ENCODE measurements around the gene BICD1.
"Not testable (repeated sequence)": the region's sequence is repeated elsewhere in the genome, so short reads cannot be mapped to it uniquely, and the experiment has no call there.

BICD1 gene

DNA sequence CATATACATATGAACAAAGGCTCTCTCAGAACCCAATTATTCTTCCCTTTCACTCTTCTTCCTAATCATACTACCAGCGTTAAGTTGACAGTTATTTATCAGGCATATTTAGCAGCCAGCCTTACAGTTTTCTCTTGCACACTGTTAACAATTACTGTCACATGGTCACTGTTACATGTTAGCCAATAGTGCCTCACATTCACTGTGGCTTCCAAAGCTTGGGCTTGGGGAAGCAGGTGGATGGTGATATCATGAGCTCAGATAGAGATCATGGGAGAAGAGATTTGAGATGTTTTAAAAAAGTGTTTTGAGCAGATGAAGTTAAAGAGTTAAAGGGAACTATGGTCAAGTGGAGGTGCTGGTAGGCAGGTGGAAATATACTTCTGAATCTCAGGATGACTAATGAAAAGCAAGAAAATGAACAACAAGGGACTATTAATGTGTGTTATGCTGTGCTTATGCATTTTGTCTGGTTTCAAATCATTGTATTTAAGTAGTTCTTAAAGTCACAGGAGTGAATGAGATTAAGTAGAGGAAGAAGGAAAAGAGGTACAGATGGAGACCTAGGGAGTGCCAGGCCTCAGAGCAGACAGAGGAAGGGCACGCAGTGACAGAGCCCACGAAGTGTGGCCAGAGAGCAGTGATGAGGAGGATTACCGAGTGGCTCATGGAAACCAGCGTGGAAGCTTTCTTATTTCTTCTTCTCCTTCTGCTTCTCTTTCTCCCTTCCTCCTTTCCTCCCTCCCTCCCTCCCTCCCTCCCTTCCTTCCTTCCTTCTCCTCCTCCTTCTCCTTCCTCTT lies 39.6 kb downstream of the BICD1 start:
- DNase-seq (ENCODE audit: low read depth): no peak

DNA sequence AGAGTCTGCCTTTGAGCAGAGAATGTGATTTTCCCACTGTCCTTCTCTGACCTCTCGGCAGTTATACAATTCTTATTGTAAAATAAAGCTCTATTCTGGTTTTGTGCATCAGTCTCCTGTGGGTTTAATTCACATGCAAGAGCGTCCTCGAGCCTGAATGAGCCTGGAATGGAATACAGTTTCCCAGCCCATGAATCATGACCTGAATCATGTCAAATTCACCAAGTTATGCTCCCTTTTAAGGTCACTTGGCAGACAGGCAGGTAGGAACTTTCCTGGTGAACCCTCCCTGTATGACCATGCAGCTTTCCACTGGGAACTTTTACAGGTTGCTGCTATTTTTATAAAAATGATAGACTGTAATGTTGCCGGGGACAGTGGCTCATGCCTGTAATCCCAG lies 41.7 kb downstream of the BICD1 start:
- peak; percentile 20 for DNase-seq (ENCODE audit: low read depth)

DNA sequence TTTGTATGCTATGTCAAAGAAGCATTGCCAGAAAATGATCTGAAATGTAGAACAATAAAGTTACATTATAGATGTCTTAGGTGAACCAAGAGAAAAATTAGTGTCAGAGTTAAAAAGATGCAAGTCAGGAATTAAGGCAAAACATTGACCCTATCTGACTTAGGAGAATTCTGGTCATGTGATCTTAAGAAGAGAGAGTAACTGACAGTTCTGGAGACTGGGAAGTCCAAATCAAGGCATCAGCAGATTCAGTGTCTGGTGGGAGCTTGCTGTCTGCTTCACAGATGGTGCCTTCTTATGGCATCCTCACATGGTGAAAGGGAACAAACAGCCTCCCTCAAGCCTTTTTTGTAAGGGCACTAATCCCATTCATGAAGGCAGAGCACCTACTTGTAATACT lies 42.8 kb downstream of the BICD1 start:
- no peak for DNase-seq (ENCODE audit: low read depth)

DNA sequence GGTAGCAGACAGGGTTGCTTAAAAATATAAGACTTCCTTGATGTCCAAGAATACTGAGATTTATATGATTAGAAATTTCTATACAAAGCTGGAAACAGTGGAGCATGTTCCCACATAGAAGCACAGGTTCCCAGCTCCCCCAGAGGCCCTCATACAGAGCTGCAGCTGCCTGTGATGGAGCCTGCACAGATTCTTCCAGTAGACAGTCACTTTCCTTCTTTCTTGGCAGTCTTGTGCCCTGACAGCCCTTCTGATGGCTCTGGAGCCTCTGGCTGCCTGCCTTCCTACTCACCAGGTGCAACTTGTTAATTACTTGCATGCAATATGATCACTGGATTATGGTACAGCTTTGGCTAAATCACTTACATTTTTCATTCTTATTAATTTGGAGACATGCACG lies 44.4 kb downstream of the BICD1 start:
- DNase-seq (ENCODE audit: low read depth): no peak

DNA sequence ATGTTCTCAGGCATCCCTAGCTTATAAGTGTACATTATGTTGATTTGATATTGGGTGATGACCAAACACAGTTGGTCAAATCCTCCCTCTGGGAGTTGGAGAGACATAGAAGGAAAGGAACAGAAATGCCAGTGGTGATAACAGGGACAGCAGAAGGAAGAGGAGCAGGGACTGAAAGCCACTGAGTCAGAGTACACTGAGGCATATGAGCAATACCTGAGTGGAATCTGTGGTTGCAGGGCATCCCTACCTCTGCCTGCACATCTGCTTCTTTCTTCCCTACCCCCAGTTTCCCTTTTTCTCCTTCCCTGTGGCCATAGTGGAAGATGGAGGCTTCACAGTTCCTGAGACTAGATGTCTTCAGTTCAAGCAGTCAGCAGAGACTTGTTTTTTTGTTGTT lies 44.9 kb downstream of the BICD1 start:
- DNase-seq (ENCODE audit: low read depth): no peak

DNA sequence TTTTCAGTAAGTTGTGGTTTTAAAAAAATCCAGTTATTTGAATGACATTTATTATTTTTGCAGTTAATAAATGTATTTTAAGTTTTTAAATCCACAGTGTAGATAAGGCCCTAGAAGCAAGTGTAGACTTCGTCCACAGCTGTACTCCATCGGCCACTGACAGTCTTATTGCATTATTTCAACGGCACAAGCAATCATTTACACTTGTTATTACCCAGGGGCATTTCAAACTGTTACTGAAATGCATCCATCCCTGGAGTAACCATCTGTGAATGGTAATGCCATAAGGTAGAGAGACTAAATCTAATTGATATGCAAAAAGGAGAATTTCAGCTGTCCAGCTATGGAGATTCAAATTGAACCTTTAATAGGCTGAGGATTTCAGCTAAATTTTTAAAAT lies 48.4 kb downstream of the BICD1 start:
- DNase-seq (ENCODE audit: low read depth): no peak

DNA sequence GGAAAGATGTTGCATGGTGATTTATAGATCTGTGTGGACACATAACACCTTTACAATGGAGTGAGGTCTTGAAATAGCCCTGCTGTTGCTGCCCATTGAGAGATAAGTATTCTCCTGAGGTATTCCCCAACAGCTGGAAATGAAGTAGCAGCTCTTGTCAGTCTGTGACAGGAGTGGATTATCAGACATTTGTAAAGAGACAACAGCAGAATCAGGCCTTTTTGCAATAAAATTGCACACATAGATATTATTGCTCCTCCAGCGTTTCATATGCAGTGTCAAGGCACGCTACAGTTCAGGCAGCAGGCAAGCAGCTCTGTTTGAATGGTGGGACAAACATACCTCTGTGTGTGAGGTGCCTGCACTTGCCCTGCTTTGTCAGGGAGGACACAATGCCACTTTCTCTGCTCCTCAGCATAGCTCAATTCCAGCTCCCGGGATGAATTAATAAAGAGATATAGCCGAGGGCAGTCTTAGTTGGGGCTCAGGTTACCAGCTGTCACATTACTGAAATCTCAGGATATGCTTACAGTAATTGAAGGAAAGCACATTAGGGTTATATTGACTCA lies 49.4 kb downstream of the BICD1 start:
- no peak for DNase-seq (ENCODE audit: low read depth)

DNA sequence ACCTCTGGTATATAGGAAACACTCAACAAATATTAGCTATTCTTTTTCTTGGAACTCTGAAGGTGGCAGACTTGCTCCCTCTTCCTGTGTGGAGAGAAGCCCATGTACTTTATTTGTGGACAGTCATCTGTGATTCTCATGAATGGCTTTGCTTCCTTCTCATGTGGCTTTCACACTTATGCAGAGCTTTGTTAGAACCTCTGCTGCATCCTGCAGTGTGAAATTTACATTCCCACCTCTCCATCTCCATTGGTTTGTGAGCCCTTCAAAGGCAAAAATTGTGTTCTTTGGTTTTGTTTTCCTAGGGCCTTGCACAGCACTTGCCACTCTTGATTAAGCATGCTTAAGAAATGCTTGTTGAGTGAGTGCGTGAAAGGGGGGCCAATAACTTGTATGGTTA lies 51.9 kb downstream of the BICD1 start:
- DNase-seq (ENCODE audit: low read depth): no peak

DNA sequence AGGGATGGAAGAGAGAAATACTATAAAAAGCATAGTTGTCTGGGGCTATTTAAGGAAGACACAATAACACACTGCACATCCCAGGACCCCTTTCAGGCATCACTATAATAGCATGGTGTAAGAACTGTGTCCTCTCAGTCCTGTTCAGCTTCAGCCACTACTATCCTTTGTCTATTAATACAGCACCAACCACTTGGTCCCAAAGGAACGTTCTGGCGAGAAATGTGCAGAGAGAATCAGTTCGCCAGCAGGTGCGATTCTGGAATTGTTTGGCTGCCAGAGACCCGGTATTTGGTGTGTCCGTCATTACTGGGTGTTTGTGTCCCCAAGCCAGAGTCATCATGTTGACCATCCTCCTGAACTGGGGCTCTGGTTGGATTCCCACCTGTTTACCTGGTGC lies 52.7 kb downstream of the BICD1 start:
- DNase-seq (ENCODE audit: low read depth): no peak

DNA sequence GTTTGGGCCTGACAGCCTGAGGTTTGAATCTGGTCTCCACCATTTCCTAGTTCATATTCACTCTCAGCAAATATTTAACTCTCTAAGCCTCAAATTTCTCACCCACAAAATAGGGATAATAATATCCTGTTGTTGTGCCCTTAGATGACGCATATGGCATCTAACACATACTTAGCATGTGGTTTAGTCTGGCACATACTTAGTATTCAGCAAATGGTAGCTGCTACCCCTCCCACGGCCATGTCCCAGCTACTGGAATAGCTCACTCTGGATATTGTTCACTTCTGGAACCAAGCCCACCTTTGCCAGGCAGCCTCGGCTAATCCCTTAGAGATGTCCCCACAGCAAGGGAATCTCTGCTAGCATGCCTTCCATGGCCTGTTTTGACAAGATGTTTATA lies 53.3 kb downstream of the BICD1 start:
- DNase-seq (ENCODE audit: low read depth): no peak

DNA sequence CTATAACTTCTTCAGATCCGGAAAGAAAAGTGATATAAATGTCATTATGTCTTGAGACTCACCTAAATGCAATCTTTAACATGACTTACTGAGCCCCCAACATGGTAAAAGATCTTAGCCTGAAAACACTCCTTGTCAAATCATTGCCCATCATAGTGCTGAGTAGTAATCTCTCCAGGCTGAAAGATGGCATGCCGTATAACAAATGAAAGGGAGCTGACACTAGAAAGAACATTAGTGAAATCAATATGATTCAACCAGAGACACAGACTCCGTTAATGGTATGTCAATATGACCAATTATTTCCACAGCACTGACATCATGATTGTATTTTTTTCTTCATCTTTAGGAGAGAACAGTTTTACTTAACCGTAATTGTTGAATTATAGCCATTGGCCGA lies 54.4 kb downstream of the BICD1 start:
- no peak for DNase-seq (ENCODE audit: low read depth)

DNA sequence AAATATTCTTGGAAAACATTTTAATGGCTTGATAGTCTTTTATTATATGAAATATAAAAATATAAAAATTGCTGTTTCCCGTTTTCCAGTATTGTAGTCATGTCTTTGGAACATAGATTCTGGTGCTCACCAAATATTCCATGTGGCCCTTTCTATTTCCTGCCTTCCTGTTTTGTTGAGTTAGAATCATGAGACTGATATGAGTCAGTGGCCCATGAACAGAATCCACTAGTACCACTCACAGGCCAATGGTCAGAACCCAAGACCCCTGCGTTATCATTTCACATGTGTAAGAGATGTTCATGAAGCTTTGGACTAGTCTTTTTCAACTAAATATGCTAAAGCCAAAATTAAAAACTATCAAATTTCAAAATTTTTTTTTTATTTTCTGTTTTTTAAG lies 56.9 kb downstream of the BICD1 start:
- DNase-seq (ENCODE audit: low read depth): peak; percentile 53

DNA sequence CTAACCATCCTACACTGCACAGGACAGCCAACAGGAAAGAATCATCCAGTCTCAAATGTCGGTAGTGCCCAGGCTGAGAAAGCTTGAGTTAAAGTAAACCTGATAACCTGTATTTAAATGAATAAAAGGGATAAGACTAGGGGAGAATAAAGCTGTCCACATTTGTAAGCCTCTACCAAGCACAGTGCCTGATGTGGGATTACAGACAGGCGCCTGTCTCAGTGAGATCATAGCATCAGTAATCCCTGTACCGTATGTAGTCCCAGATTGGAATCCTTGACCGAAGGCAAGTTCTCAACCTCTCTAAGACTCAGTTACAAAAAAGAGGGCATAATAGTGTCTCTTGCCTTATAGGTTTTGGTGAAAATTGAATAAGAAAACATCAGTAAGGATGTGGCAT lies 59.9 kb downstream of the BICD1 start:
- DNase-seq (ENCODE audit: low read depth): no peak

DNA sequence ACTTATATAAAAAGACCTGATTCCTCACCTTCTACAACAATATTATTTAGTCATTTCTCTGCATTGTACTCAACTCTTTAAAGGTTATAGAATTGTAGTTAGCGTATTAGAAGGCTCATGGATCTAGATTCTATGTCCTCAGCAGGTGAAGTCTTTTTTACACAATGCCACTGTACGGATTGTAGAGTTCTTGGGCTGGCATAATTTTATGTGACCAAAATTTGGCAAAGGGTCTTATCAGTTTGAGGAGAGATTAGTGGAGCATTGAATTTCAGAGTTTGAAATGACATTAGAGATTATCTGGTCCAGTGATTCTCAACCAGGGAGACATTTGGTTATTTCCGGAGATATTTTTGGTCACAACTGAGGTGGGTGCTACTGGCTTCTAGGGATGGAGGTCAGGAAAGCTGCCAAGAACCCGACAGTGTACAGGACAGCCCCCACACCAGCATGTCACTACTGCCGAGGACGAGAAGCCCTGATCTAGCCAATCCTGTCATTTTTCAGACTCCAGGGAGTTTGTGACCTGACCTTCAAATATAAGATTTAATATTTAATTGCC lies 63.9 kb downstream of the BICD1 start:
- DNase-seq (ENCODE audit: low read depth): no peak

DNA sequence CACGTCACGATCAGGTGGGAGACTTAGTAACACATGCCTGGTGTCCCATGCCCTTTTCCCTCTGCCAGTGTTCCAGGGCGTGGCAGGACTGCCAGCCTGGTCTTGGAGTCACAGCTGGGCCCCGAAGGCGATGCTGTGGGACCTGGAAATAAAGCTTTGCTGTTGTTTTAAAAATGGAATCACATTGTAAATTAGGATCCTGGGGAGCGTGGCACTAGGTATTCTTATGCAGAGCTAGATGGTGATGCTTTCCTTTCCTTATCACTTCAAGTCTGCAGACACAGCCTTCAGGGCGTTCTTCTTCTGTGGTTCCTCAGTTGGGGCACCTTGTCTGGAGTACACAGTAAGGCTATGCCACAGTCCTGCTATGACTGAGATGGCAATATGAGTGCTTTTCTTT lies 64.6 kb downstream of the BICD1 start:
- no peak for DNase-seq (ENCODE audit: low read depth)

DNA sequence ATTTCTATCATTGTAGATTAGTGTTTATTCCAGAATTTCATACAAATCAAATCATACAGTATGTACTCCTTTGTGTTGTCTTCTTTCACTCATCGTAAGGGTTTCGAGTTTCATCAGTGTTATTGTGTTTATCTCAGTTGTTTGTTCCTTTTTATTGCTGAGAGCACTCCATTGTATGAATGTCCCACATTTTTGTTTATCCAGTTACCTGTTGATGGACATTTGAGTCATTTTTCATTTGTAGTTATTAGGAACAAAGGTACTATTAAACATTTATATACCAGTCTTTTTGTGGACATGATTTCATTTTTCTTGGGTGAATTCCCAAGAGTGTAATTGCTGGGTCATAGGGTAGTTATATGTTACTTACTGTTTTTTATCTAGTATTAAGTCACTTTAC lies 70.0 kb downstream of the BICD1 start:
- DNase-seq (ENCODE audit: low read depth): no peak

DNA sequence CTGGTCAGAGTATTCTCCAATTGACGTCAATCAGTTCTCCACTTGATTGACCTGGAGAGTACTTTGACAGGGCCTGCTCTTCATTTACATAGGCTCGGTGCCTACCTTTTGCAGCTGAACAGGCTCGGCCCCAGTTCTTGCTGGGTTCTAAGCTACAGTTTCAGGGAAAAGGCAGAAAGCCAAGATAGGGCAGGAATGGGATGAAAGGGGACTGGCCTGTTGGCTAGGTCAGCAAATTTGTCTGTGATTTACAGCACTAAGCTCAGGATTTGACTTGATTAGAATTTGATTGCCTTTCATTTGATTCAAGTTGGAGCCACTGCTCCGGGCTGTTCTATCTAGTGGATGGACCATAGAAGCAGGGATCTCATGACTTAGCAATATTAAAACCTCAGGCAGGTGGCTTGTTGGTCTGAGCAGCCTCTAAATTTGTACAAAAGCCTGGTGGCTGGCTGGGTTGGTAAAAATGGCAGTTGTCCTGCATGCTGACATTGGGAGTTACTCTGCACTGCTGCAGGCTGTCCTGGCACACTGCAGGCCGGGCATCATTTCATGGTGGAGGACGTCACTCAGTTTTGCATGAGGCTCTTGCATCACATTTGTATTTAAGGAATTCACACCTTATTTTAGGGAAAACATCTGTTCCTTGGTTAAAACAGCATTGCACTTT lies 71.8 kb downstream of the BICD1 start:
- no peak for DNase-seq (ENCODE audit: low read depth)

DNA sequence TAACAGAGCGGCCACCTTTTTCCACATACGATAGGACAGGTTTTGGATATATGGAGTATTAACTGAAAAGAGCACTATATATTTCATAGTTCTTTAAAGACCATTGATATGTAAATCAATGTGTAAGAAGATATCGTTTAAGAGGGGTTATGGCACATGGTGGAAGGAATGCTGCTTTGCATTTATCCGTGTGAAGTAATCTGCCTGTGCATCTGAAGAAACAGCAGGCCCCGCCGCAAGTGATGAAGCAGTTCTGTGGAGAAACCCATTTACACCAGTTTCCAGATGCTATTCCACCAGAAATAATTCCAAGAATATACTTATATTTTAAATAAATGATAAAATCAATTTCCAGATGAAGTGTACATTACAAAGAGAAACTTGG lies 72.4 kb downstream of the BICD1 start:
- no peak for DNase-seq (ENCODE audit: low read depth)

DNA sequence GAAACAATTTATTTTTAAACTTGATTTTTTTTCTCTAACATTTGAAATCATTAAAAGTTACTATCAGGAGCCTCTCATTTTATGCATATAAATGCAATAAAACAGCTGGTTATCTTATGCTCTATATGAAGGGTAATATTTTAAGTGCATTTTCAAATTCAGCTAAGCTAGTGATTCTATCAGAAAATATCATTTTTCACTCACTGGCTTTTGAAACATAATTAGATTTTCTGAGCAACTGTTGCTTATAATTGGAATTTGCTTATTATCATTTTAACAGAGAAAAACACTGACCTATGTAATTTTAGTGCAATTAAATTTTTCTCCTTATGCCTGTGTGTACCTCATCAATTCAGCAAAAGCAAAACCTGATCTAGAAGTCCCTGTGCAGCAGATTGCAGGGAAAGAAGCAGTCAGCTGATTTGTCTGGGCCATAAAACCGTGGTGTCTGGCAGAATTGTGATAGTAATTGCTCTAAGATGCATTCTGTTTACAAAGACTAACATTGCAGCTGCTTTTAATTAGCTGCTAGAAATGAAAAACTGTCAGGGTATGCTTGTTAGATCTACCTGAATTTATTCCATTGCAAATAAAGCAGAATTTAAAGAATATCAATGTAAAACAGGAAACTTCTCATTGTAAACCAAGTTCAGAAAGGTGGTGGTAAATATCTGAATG lies 75.0 kb downstream of the BICD1 start:
- DNase-seq (ENCODE audit: low read depth): no peak

DNA sequence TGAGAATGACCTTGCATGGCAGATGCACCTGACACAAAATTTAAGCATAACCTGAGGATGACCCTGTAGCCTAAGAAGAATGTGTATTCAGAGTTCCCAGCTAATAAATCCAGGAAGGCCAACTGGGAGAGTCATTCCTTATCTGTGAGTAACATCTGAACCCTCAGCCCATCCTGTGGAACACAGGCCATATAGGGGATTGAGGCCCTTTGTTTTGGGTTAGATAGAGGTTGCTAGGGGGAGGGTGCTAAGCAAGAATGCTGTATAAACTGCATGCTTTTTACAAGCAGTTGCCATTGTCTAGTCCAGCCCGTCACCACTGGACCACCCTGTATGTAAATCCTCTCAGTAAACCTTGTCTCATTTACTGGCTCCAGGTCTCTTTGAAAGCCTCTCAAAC lies 77.0 kb downstream of the BICD1 start:
- peak; percentile 62 for DNase-seq (ENCODE audit: low read depth)

DNA sequence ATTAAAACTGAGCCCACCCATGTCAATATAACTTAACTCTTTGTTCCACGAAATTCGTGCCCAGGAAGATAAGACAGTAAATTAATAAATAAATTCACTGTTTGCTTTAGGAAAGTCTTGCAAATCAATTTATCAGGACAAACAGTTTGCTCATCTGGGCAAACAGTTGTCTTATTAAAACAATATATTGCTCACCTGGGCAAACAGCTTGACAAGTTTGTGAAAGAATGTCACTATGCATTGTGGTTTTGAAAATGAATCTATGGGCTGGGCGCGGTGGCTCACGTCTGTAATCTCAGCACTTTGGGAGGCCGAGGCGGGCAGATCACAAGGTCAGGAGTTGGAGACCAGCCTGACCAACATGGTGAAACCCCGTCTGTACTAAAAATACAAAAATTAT lies 80.5 kb downstream of the BICD1 start:
- DNase-seq (ENCODE audit: low read depth): not testable (repeated sequence)

DNA sequence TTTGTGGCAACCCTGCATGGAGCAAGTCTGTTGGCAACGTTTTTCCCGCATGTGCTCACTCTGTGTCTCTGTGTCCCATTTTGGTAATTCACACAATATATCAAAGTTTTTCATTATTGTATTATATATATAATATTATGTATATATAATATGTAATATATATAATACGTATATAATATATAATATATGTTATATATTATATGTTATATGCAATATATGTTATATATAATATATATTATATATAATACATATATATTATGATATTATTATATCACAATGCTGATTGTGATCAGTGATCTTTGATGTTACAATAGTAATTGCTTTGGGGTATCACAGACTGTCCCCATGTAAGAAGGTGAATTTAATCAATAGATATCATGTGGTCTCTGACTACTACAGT lies 84.8 kb downstream of the BICD1 start:
- DNase-seq (ENCODE audit: low read depth): no peak

Measured in ELR (cell line).